HepG2 (cell line): ENCODE measurements around the gene XIAP. TPM values are rescaled to one million over a fixed set of nuclear protein-coding genes. Genes with fewer than 3 reads are reported as not detected.
A peak's percentile ranks its signal among the peaks of the same experiment; 100 is the strongest.

Source experiments
- AGO2 ChIP-seq: fragments of 200-400 bp; formaldehyde crosslinking; optimal IDR thresholded peaks from 2 replicates; pipeline ENCODE3; 2017; ENCODE audit warnings: mild to moderate bottlenecking, low read depth, low read length, moderate library complexity
- NCOA5 ChIP-seq: sonication (generic); formaldehyde crosslinking; IDR thresholded peaks from 2 replicates; pipeline ENCODE4 v1.4.0; 2020; ENCODE audit warnings: missing genetic modification reagents
- PITX1 ChIP-seq: sonication (generic); formaldehyde crosslinking; IDR thresholded peaks from 2 replicates; pipeline ENCODE4 v1.5.1; 2020; ENCODE audit warnings: mild to moderate bottlenecking, missing genetic modification reagents
- POLR2G ChIP-seq: fragments of 200-400 bp; formaldehyde crosslinking; IDR thresholded peaks from 2 replicates; pipeline ENCODE4 v1.6.1; 2018; ENCODE audit warnings: mild to moderate bottlenecking, low read depth, low read length, moderate library complexity
- RARG ChIP-seq: sonication (generic); formaldehyde crosslinking; IDR thresholded peaks from 2 replicates; pipeline ENCODE4 v1.4.0; 2020; ENCODE audit warnings: low read depth, mild to moderate bottlenecking, missing genetic modification reagents
- SAP130 ChIP-seq: IDR thresholded peaks from 2 replicates; pipeline ENCODE4 v1.6.1; 2016; ENCODE audit warnings: low read depth
- ZFP82 ChIP-seq: sonication (generic); formaldehyde crosslinking; IDR thresholded peaks from 2 replicates; pipeline ENCODE4 v1.5.1; 2020; ENCODE audit warnings: mild to moderate bottlenecking, missing genetic modification reagents, borderline replicate concordance
- ZNF138 ChIP-seq: sonication (generic); formaldehyde crosslinking; IDR thresholded peaks from 2 replicates; pipeline ENCODE4 v1.5.0; 2020; ENCODE audit warnings: mild to moderate bottlenecking, low read depth, missing genetic modification reagents
- ZNF235 ChIP-seq: sonication (generic); formaldehyde crosslinking; IDR thresholded peaks from 2 replicates; pipeline ENCODE4 v1.8.1; 2023; ENCODE audit warnings: mild to moderate bottlenecking, missing genetic modification reagents, borderline replicate concordance
- ZSCAN29 ChIP-seq: sonication (generic); formaldehyde crosslinking; conservative IDR thresholded peaks from 2 replicates; pipeline ENCODE4 v1.4.0; 2020; ENCODE audit warnings: mild to moderate bottlenecking, missing genetic modification reagents
- polyA plus RNA-seq, 8 experiments: library from polyadenylated mRNA; depleted of rRNA in 3 of 8; stranded (reverse) in 7 of 8; unstranded in 1 of 8; fragments of >200 nt; fragmentation: Illumina TruSeq in 4 of 8; extraction: Trizol in 4 of 8; gene quantifications; 2 replicates each; pipeline versions ENCODE4 v1.2.1 to v1.2.3, GENCODE V29; 2011 to 2016; ENCODE audit warnings: low read depth in 4 of 8, missing spikeins in 1 of 8, mixed read lengths in 1 of 8; ENCODE audit not compliant: insufficient read depth in 1 of 8
- total RNA-seq, 5 experiments: library from RNA; depleted of rRNA; stranded (reverse); fragments of >200 nt; fragmentation: Illumina TruSeq; extraction: Trizol; gene quantifications; 2 replicates each; pipeline ENCODE4 v1.2.3, GENCODE V29; 2016; ENCODE audit warnings: low read depth in 1 of 5
- TF ChIP-seq, protein P1 (sequence below): sonication (generic); formaldehyde crosslinking; IDR thresholded peaks from 2 replicates; pipeline ENCODE4 v1.4.0; 2020; ENCODE audit warnings: missing genetic modification reagents, borderline replicate concordance
- TF ChIP-seq, protein P2 (sequence below): sonication (generic); formaldehyde crosslinking; IDR thresholded peaks from 2 replicates; pipeline ENCODE4 v1.4.0; 2020; ENCODE audit warnings: missing genetic modification reagents; ENCODE audit errors: not compliant biosample characterization
- TF ChIP-seq, protein P3 (sequence below): sonication (generic); formaldehyde crosslinking; IDR thresholded peaks from 2 replicates; pipeline ENCODE4 v1.4.0; 2020; ENCODE audit warnings: missing genetic modification reagents
- TF ChIP-seq, protein P4 (sequence below): sonication (generic); formaldehyde crosslinking; IDR thresholded peaks from 2 replicates; pipeline ENCODE4 v1.5.0; 2020; ENCODE audit warnings: mild to moderate bottlenecking, missing genetic modification reagents, borderline replicate concordance
- TF ChIP-seq, protein P5 (sequence below): sonication (generic); formaldehyde crosslinking; IDR thresholded peaks from 2 replicates; pipeline ENCODE4 v1.4.0; 2020; ENCODE audit warnings: missing genetic modification reagents, low read depth, mild to moderate bottlenecking, borderline replicate concordance
- TF ChIP-seq, protein P6 (sequence below): sonication (generic); formaldehyde crosslinking; IDR thresholded peaks from 2 replicates; pipeline ENCODE4 v1.4.0; 2020; ENCODE audit warnings: mild to moderate bottlenecking, missing genetic modification reagents

Gene XIAP
- total and polyA plus RNA-seq, 2 of the 13 experiments (the other 11 are each of a cell fraction or from before 2014, with no cell fraction given) = 12.9 to 29.5 TPM

DNA sequence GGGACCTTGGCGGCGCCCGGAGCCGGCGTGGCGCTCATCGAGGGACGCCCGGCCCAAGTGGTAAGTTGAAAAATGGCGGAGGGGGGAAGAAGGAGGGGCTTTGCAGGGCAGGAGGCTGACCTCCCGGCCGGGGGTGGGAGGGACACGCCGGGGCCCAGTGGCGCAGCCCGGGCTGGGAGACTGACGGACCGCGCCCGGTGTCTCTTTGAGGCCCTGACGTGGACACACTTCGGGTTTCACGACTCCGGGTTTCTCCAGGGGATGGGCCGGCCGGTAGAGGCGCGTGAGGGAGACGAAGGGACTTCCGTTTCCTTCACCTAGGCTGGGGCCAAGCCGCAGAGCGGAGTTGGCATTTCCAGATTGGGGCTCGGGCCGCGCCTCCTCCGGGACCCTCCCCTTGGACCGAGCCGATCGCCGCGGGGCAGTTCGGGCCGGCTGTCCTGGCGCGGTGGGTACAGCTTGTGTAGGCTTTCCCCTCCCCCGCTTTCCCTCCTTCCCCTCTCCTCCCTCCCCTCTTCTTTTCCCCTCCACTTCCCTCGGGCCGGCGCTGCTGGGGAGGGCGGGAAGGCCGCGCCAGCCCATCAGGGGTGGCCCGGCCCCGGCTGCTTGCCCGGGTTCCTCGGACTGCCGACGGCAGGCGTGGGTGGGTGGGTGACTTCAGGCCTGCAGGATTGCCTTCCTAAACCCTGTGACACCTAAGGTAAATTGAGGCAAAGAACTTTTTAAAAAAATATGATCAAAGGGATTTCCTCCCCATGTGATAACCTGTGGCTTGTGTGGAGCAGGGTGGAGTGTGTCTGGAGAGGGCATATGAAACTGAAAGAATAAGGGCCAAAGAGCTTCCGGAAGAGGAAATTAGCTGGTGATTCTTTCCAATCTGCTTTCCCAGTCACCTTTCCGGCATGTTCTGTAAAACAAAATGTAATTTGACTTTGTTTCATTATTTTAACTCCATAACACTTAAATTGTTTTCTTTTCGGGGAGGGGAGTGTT lies at the start of gene XIAP (continued):
- TF ChIP-seq, protein P1, sequence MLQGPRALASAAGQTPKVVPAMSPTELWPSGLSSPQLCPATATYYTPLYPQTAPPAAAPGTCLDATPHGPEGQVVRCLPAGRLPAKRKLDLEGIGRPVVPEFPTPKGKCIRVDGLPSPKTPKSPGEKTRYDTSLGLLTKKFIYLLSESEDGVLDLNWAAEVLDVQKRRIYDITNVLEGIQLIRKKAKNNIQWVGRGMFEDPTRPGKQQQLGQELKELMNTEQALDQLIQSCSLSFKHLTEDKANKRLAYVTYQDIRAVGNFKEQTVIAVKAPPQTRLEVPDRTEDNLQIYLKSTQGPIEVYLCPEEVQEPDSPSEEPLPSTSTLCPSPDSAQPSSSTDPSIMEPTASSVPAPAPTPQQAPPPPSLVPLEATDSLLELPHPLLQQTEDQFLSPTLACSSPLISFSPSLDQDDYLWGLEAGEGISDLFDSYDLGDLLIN = no peak
- TF ChIP-seq ZFP82 (CRISPR knock-in tag) = no peak; the same call in 1 of the 2 replicates
- TF ChIP-seq, protein P2, sequence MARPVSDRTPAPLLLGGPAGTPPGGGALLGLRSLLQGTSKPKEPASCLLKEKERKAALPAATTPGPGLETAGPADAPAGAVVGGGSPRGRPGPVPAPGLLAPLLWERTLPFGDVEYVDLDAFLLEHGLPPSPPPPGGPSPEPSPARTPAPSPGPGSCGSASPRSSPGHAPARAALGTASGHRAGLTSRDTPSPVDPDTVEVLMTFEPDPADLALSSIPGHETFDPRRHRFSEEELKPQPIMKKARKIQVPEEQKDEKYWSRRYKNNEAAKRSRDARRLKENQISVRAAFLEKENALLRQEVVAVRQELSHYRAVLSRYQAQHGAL (CRISPR knock-in tag) = no peak
- TF ChIP-seq, protein P3, sequence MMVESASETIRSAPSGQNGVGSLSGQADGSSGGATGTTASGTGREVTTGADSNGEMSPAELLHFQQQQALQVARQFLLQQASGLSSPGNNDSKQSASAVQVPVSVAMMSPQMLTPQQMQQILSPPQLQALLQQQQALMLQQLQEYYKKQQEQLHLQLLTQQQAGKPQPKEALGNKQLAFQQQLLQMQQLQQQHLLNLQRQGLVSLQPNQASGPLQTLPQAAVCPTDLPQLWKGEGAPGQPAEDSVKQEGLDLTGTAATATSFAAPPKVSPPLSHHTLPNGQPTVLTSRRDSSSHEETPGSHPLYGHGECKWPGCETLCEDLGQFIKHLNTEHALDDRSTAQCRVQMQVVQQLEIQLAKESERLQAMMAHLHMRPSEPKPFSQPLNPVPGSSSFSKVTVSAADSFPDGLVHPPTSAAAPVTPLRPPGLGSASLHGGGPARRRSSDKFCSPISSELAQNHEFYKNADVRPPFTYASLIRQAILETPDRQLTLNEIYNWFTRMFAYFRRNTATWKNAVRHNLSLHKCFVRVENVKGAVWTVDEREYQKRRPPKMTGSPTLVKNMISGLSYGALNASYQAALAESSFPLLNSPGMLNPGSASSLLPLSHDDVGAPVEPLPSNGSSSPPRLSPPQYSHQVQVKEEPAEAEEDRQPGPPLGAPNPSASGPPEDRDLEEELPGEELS = 0 out of 2 replicates have a peak, but pooled peaks have one; percentile 10
- TF ChIP-seq SAP130 (CRISPR knock-in tag) = peak; percentile 35
- no peak for TF ChIP-seq ZSCAN29 (CRISPR knock-in tag)
- TF ChIP-seq, protein P4, sequence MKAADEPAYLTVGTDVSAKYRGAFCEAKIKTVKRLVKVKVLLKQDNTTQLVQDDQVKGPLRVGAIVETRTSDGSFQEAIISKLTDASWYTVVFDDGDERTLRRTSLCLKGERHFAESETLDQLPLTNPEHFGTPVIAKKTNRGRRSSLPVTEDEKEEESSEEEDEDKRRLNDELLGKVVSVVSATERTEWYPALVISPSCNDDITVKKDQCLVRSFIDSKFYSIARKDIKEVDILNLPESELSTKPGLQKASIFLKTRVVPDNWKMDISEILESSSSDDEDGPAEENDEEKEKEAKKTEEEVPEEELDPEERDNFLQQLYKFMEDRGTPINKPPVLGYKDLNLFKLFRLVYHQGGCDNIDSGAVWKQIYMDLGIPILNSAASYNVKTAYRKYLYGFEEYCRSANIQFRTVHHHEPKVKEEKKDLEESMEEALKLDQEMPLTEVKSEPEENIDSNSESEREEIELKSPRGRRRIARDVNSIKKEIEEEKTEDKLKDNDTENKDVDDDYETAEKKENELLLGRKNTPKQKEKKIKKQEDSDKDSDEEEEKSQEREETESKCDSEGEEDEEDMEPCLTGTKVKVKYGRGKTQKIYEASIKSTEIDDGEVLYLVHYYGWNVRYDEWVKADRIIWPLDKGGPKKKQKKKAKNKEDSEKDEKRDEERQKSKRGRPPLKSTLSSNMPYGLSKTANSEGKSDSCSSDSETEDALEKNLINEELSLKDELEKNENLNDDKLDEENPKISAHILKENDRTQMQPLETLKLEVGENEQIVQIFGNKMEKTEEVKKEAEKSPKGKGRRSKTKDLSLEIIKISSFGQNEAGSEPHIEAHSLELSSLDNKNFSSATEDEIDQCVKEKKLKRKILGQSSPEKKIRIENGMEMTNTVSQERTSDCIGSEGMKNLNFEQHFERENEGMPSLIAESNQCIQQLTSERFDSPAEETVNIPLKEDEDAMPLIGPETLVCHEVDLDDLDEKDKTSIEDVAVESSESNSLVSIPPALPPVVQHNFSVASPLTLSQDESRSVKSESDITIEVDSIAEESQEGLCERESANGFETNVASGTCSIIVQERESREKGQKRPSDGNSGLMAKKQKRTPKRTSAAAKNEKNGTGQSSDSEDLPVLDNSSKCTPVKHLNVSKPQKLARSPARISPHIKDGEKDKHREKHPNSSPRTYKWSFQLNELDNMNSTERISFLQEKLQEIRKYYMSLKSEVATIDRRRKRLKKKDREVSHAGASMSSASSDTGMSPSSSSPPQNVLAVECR (CRISPR knock-in tag) = peak; percentile 42; the same call in 1 of the 2 replicates
- TF ChIP-seq ZNF138 (CRISPR knock-in tag) = no peak
- TF ChIP-seq, protein P5, sequence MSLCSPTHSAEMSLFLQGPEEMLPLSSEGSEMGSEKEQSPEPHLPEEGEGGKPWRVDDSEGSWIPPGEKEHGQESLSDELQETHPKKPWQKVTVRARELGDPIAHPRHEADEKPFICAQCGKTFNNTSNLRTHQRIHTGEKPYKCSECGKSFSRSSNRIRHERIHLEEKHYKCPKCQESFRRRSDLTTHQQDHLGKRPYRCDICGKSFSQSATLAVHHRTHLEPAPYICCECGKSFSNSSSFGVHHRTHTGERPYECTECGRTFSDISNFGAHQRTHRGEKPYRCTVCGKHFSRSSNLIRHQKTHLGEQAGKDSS (CRISPR knock-in tag) = no peak
- peak; percentile 76 for TF ChIP-seq POLR2G
- no peak for TF ChIP-seq NCOA5 (CRISPR knock-in tag)
- TF ChIP-seq PITX1 (CRISPR knock-in tag) = peak; percentile 54; the same call in 1 of the 2 replicates
- TF ChIP-seq, protein P6, sequence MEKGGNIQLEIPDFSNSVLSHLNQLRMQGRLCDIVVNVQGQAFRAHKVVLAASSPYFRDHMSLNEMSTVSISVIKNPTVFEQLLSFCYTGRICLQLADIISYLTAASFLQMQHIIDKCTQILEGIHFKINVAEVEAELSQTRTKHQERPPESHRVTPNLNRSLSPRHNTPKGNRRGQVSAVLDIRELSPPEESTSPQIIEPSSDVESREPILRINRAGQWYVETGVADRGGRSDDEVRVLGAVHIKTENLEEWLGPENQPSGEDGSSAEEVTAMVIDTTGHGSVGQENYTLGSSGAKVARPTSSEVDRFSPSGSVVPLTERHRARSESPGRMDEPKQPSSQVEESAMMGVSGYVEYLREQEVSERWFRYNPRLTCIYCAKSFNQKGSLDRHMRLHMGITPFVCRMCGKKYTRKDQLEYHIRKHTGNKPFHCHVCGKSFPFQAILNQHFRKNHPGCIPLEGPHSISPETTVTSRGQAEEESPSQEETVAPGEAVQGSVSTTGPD (CRISPR knock-in tag) = no peak
- peak; percentile 74 for TF ChIP-seq AGO2
- TF ChIP-seq ZNF235 (CRISPR knock-in tag) = no peak
- TF ChIP-seq RARG (CRISPR knock-in tag) = no peak
